HepG2 (cell line): ENCODE results near the gene CCDC122. TPM values are rescaled to one million over a fixed set of nuclear protein-coding genes. Genes with fewer than 3 reads are reported as not detected.

ENCODE experiments used
- ATAC-seq: fragments of 200-7000 bp; cut with Tn5 transposase; 3 replicates; pipeline ENCODE4 v1.9.1; 2020; ENCODE audit warnings: mild to moderate bottlenecking, moderate library complexity
- BruUV-seq: library from RNA; stranded (reverse); fragments of 400-500 nt; replicated peaks from 2 replicates; lab custom pipeline; 2021; lab: Mats Ljungman, UMichigan
- CTCF ChIA-PET: fragments of 300-600 bp; formaldehyde crosslinking; extraction: SDS; loops from one replicate; lab custom pipeline; 2021; ENCODE audit warnings: low total read pairs, inconsistent platforms, low intra/inter-chr PET ratio; lab: Yijun Ruan, JAX
- POLR2A ChIA-PET: fragments of 350-600 bp; sonication (Branson Sonifier 250); formaldehyde crosslinking; loops from one replicate; lab custom pipeline; 2020; ENCODE audit warnings: antibody characterized with exemption, inconsistent platforms; lab: Yijun Ruan, JAX
- DNase-seq: peaks from one replicate; pipeline ENCODE4 v3.0.0-alpha.2; 2015; ENCODE audit warnings: low spot score
- FAIRE-seq: peaks from 3 replicates; lab custom pipeline; 2011; peaks lifted over from hg19 to GRCh38; lab: Jason Lieb, UNC
- H2AFZ ChIP-seq: one replicate; pipeline ENCODE4 v1.6.1; 2011; ENCODE audit warnings: low read length, inconsistent platforms
- H3K27ac ChIP-seq: fragments of 300-600 bp; 3 replicates; pipeline ENCODE4 v1.8.0; 2011; ENCODE audit warnings: mixed run types, mild to moderate bottlenecking, mixed read lengths, low read length, inconsistent platforms; ENCODE audit not compliant: insufficient read depth; ENCODE audit errors: extremely low read length
- H3K27me3 ChIP-seq, 2 experiments: fragments of 200-600 bp in 1 of 2; 2 replicates in 1 of 2; 3 replicates in 1 of 2; pipeline versions ENCODE4 v1.6.0 to v1.8.0; 2011; ENCODE audit warnings: low read length in 2 of 2, mild to moderate bottlenecking in 2 of 2, moderate library complexity in 2 of 2, inconsistent platforms in 1 of 2; ENCODE audit not compliant: insufficient read depth in 2 of 2, control insufficient read depth in 1 of 2
- H3K36me3 ChIP-seq, 2 experiments: fragments of 200-600 bp in 1 of 2; replicated peaks in 1 of 2; 2 replicates in 1 of 2; 3 replicates in 1 of 2; pipeline versions ENCODE4 v1.5.1 to v1.8.0; 2011; ENCODE audit warnings: low read length in 2 of 2, inconsistent platforms in 1 of 2; ENCODE audit not compliant: insufficient read depth in 2 of 2, control insufficient read depth in 1 of 2
- H3K4me1 ChIP-seq: 2 replicates; pipeline ENCODE4 v1.5.1; 2012; ENCODE audit warnings: low read length, inconsistent platforms; ENCODE audit not compliant: insufficient read depth
- H3K4me2 ChIP-seq: 2 replicates; pipeline ENCODE4 v1.6.0; 2011; ENCODE audit warnings: low read depth, low read length, inconsistent platforms
- H3K4me3 ChIP-seq, 3 experiments: fragments of 200-600 bp in 1 of 3; sonication (generic), shearing (Covaris generic) in 1 of 3; replicated peaks in 1 of 3; 2 replicates each; pipeline ENCODE4 v1.5.1; 2011 to 2016; ENCODE audit warnings: low read length in 3 of 3, inconsistent platforms in 2 of 3, low read depth in 2 of 3, mild to moderate bottlenecking in 2 of 3, control low read depth in 1 of 3, mixed read lengths in 1 of 3; ENCODE audit not compliant: insufficient read depth in 1 of 3
- H3K79me2 ChIP-seq: one replicate; pipeline ENCODE4 v1.6.1; 2011; ENCODE audit warnings: low read length, inconsistent platforms; ENCODE audit not compliant: insufficient read depth
- H3K9ac ChIP-seq: 2 replicates; pipeline ENCODE4 v1.6.0; 2011; ENCODE audit warnings: mild to moderate bottlenecking, low read depth, low read length, inconsistent platforms; ENCODE audit not compliant: insufficient read depth
- H3K9me3 ChIP-seq: 2 replicates; pipeline ENCODE4 v1.5.1; 2012; ENCODE audit warnings: mild to moderate bottlenecking, low read length
- H4K20me1 ChIP-seq: 2 replicates; pipeline ENCODE4 v1.6.0; 2011; ENCODE audit warnings: inconsistent platforms, mild to moderate bottlenecking, low read length, moderate library complexity; ENCODE audit not compliant: insufficient read depth
- ATF5 ChIP-seq: sonication (generic); formaldehyde crosslinking; IDR thresholded peaks from 2 replicates; pipeline ENCODE4 v1.4.0; 2020; ENCODE audit warnings: mild to moderate bottlenecking, low read depth, missing genetic modification reagents
- ISL2 ChIP-seq: sonication (generic); formaldehyde crosslinking; IDR thresholded peaks from 2 replicates; pipeline ENCODE4 v1.5.0; 2020; ENCODE audit warnings: missing genetic modification reagents
- MED1 ChIP-seq: sonication (generic); formaldehyde crosslinking; IDR thresholded peaks from 2 replicates; pipeline ENCODE4 v1.4.0; 2020; ENCODE audit warnings: missing genetic modification reagents
- POLR2G ChIP-seq: fragments of 200-400 bp; formaldehyde crosslinking; IDR thresholded peaks from 2 replicates; pipeline ENCODE4 v1.6.1; 2018; ENCODE audit warnings: mild to moderate bottlenecking, low read depth, low read length, moderate library complexity
- RBFOX2 ChIP-seq: fragments of 200-400 bp; formaldehyde crosslinking; IDR thresholded peaks from 2 replicates; pipeline ENCODE4 v1.6.1; 2017; ENCODE audit warnings: low read depth, mild to moderate bottlenecking, low read length
- SAP130 ChIP-seq: IDR thresholded peaks from 2 replicates; pipeline ENCODE4 v1.6.1; 2016; ENCODE audit warnings: low read depth
- TBX3 ChIP-seq: fragments of 450-650 bp; IDR thresholded peaks from 2 replicates; pipeline ENCODE4 v1.6.1; 2017; ENCODE audit warnings: antibody characterized with exemption, mild to moderate bottlenecking, inconsistent platforms, borderline replicate concordance
- ZBTB33 ChIP-seq: sonication (generic); formaldehyde crosslinking; IDR thresholded peaks from 2 replicates; pipeline ENCODE4 v1.4.0; 2020; ENCODE audit warnings: missing genetic modification reagents
- ZHX2 ChIP-seq, 2 experiments: sonication (generic) in 1 of 2; formaldehyde crosslinking in 1 of 2; IDR thresholded peaks; 2 replicates each; pipeline versions ENCODE4 v1.6.1 to v1.9.0; 2014 to 2022; ENCODE audit warnings: antibody characterized with exemption in 1 of 2, borderline replicate concordance in 1 of 2, inconsistent platforms in 1 of 2, low read depth in 1 of 2, missing genetic modification reagents in 1 of 2
- ZNF18 ChIP-seq: sonication (generic); formaldehyde crosslinking; IDR thresholded peaks from 2 replicates; pipeline ENCODE4 v1.8.0; 2022; ENCODE audit warnings: mild to moderate bottlenecking, missing genetic modification reagents; ENCODE audit not compliant: insufficient replicate concordance
- ZNF773 ChIP-seq: sonication (generic); formaldehyde crosslinking; IDR thresholded peaks from 2 replicates; pipeline ENCODE4 v1.4.0; 2020; ENCODE audit warnings: missing genetic modification reagents, borderline replicate concordance
- ZNF784 ChIP-seq: sonication (generic); formaldehyde crosslinking; IDR thresholded peaks from 2 replicates; pipeline ENCODE4 v1.5.1; 2020; ENCODE audit warnings: missing genetic modification reagents, mild to moderate bottlenecking, borderline replicate concordance
- WGBS: methylation state at CpG from one replicate; pipeline ENCODE4 v1.1.6; 2017; ENCODE audit warnings: low lambda C conversion rate; 5-methylcytosine and 5-hydroxymethylcytosine counted together
- in situ Hi-C: cut with HindIII; loops from 2 replicates; pipeline ENCODE4 v1.10.0; 2017; ENCODE audit warnings: low pct_unique_long_range_greater_than_20kb; ENCODE audit not compliant: extremely low pct_ligation_motif_present
- intact Hi-C: fragments of 100-400 bp; cut with micrococcal nuclease; formaldehyde crosslinking; loops from one replicate; pipeline ENCODE4 v1.10.0; 2022; ENCODE audit not compliant: unreplicated experiment
- polyA plus RNA-seq, 8 experiments: library from polyadenylated mRNA; depleted of rRNA in 3 of 8; stranded (reverse) in 7 of 8; unstranded in 1 of 8; fragments of >200 nt; fragmentation: Illumina TruSeq in 4 of 8; extraction: Trizol in 4 of 8; gene quantifications; 2 replicates each; pipeline versions ENCODE4 v1.2.1 to v1.2.3, GENCODE V29; 2011 to 2016; ENCODE audit warnings: low read depth in 4 of 8, missing spikeins in 1 of 8, mixed read lengths in 1 of 8; ENCODE audit not compliant: insufficient read depth in 1 of 8
- total RNA-seq, 5 experiments: library from RNA; depleted of rRNA; stranded (reverse); fragments of >200 nt; fragmentation: Illumina TruSeq; extraction: Trizol; gene quantifications; 2 replicates each; pipeline ENCODE4 v1.2.3, GENCODE V29; 2016; ENCODE audit warnings: low read depth in 1 of 5

The CCDC122 gene
- total and polyA plus RNA-seq, 2 of the 13 experiments (the other 11 are each of a cell fraction or from before 2014, with no cell fraction given), result 0.32 to 3.5 TPM

- Histone ChIP-seq H3K9ac (peak within 1 kb of the TSS; percentile 85), H3K4me2 (peak within 1 kb of the TSS; percentile 83), H2AFZ (peak within 1 kb of the TSS; percentile 3), H3K4me3 (peak within 1 kb of the TSS; percentile 73 to 83 (median 81)), H3K27ac (peak within 1 kb of the TSS; percentile 61), H3K36me3 (no peaks in the 10 kb centered on the region), H3K27me3 (peaks cover 0 to 2% of the 10 kb centered on the region in 2 experiments; a peak in 2 of 5 replicates), H3K9me3 (no peaks in the 10 kb centered on the region), H3K79me2 (no peaks in the 10 kb centered on the region), H3K4me1 (peaks cover 20% of the 10 kb centered on the region), H4K20me1 (no peaks in the 10 kb centered on the region)
- ChIA-PET POLR2A (interaction anchor here (1.1 to 2.3 kb wide), 4 partner anchors 31 to 557 kb away, joined by 3 to 9 read pairs (median 6); no protein-coding TSS in a partner anchor), CTCF (no interaction called here)
- BruUV-seq, result TSS peak; percentile 54
- DNase-seq (no peak), FAIRE-seq (no peak), ATAC-seq (peak; percentile 59)
- intact Hi-C loops, result no loop called here
- 11% methylated on average over 24 of the region's 48 CpGs for WGBS
- in situ Hi-C loops, result no loop called here
- TF ChIP-seq ZHX2 (IDR thresholded peaks at IDR 0.05; ENCODE audit: low read depth) (no peak), ZHX2 (CRISPR knock-in tag; IDR thresholded peaks at IDR 0.05; ENCODE audit: borderline replicate concordance) (no peak), ZNF773 (CRISPR knock-in tag) (0 out of 2 replicates have a peak, but pooled peaks have one; percentile 5), TBX3 (no peak), ATF5 (CRISPR knock-in tag) (no peak), ZBTB33 (no peak), MED1 (CRISPR knock-in tag) (no peak), SAP130 (CRISPR knock-in tag) (no peak), RBFOX2 (no peak), ISL2 (CRISPR knock-in tag) (no peak), ZNF18 (CRISPR knock-in tag) (peak; percentile 16), POLR2G (no peak), ZNF784 (CRISPR knock-in tag) (peak; percentile 9; the same call in 1 of the 2 replicates)
Observed at GRCh38 chr13:43879755-43880181, 228 bp upstream of the CCDC122 start, which contains the start of gene LACC1. LACC1 (plus strand) TSS chr13:43879904; CDS start chr13:43880986, 1,082 bp downstream.
